HepG2 (cell line): Measurements from ENCODE around the gene TLE2. TPM values are rescaled to one million over a fixed set of nuclear protein-coding genes. Genes with fewer than 3 reads are reported as not detected.

Experiments
- ETV5 ChIP-seq: IDR thresholded peaks from 2 replicates; pipeline ENCODE4 v1.6.1; 2018; ENCODE audit warnings: missing biosample characterization, missing genetic modification reagents, inconsistent platforms, borderline replicate concordance
- IKZF4 ChIP-seq: sonication (generic); formaldehyde crosslinking; IDR thresholded peaks from 2 replicates; pipeline ENCODE4 v1.5.1; 2020; ENCODE audit warnings: borderline replicate concordance, mild to moderate bottlenecking, low read depth, missing genetic modification reagents; ENCODE audit errors: not compliant biosample characterization
- JARID2 ChIP-seq: sonication (generic); formaldehyde crosslinking; IDR thresholded peaks from 2 replicates; pipeline ENCODE4 v1.8.1; 2023; ENCODE audit warnings: missing genetic modification reagents, inconsistent platforms; ENCODE audit not compliant: insufficient replicate concordance
- MAF1 ChIP-seq: sonication (generic); formaldehyde crosslinking; IDR thresholded peaks from 2 replicates; pipeline ENCODE4 v1.5.0; 2020; ENCODE audit warnings: missing genetic modification reagents, borderline replicate concordance
- ZFAT ChIP-seq: sonication (generic); formaldehyde crosslinking; conservative IDR thresholded peaks from 2 replicates; pipeline ENCODE4 v1.8.1; 2023; ENCODE audit warnings: missing genetic modification reagents, inconsistent platforms
- ZFYVE20 ChIP-seq: sonication (generic); formaldehyde crosslinking; IDR thresholded peaks from 2 replicates; pipeline ENCODE4 v1.8.0; 2023; ENCODE audit warnings: low read depth, mild to moderate bottlenecking, moderate library complexity, missing genetic modification reagents, borderline replicate concordance
- ZNF205 ChIP-seq: IDR thresholded peaks from 2 replicates; pipeline ENCODE4 v1.6.1; 2018; ENCODE audit warnings: missing biosample characterization, missing genetic modification reagents
- ZNF430 ChIP-seq: sonication (generic); formaldehyde crosslinking; IDR thresholded peaks from 2 replicates; pipeline ENCODE4 v1.9.0; 2021; ENCODE audit warnings: mild to moderate bottlenecking, missing genetic modification reagents
- ZNF44 ChIP-seq: sonication (generic); formaldehyde crosslinking; IDR thresholded peaks from 2 replicates; pipeline ENCODE4 v1.5.1; 2020; ENCODE audit warnings: mild to moderate bottlenecking, missing genetic modification reagents
- ZNF546 ChIP-seq: sonication (generic); formaldehyde crosslinking; conservative IDR thresholded peaks from 2 replicates; pipeline ENCODE4 v1.8.1; 2023; ENCODE audit warnings: mild to moderate bottlenecking, missing genetic modification reagents
- polyA plus RNA-seq, 8 experiments: library from polyadenylated mRNA; depleted of rRNA in 3 of 8; stranded (reverse) in 7 of 8; unstranded in 1 of 8; fragments of >200 nt; fragmentation: Illumina TruSeq in 4 of 8; extraction: Trizol in 4 of 8; gene quantifications; 2 replicates each; pipeline versions ENCODE4 v1.2.1 to v1.2.3, GENCODE V29; 2011 to 2016; ENCODE audit warnings: low read depth in 4 of 8, missing spikeins in 1 of 8, mixed read lengths in 1 of 8; ENCODE audit not compliant: insufficient read depth in 1 of 8
- total RNA-seq, 5 experiments: library from RNA; depleted of rRNA; stranded (reverse); fragments of >200 nt; fragmentation: Illumina TruSeq; extraction: Trizol; gene quantifications; 2 replicates each; pipeline ENCODE4 v1.2.3, GENCODE V29; 2016; ENCODE audit warnings: low read depth in 1 of 5
- TF ChIP-seq, protein P1 (sequence below): sonication (generic); formaldehyde crosslinking; IDR thresholded peaks from 2 replicates; pipeline ENCODE4 v1.5.0; 2020; ENCODE audit warnings: mild to moderate bottlenecking, missing genetic modification reagents, borderline replicate concordance
- TF ChIP-seq, protein P2 (sequence below): sonication (generic); formaldehyde crosslinking; IDR thresholded peaks from 2 replicates; pipeline ENCODE4 v1.5.1; 2020; ENCODE audit warnings: missing genetic modification reagents, mild to moderate bottlenecking, borderline replicate concordance
- TF ChIP-seq, protein P3 (sequence below): IDR thresholded peaks from 2 replicates; pipeline ENCODE4 v1.6.1; 2016; ENCODE audit warnings: mild to moderate bottlenecking, missing biosample characterization, missing genetic modification reagents
- TF ChIP-seq, protein P4 (sequence below): IDR thresholded peaks from 2 replicates; pipeline ENCODE4 v1.6.1; 2016

TLE2 gene
- total and polyA plus RNA-seq, 2 of the 13 experiments (the other 11 are each of a cell fraction or from before 2014, with no cell fraction given): 0.07 to 0.81 TPM

DNA sequence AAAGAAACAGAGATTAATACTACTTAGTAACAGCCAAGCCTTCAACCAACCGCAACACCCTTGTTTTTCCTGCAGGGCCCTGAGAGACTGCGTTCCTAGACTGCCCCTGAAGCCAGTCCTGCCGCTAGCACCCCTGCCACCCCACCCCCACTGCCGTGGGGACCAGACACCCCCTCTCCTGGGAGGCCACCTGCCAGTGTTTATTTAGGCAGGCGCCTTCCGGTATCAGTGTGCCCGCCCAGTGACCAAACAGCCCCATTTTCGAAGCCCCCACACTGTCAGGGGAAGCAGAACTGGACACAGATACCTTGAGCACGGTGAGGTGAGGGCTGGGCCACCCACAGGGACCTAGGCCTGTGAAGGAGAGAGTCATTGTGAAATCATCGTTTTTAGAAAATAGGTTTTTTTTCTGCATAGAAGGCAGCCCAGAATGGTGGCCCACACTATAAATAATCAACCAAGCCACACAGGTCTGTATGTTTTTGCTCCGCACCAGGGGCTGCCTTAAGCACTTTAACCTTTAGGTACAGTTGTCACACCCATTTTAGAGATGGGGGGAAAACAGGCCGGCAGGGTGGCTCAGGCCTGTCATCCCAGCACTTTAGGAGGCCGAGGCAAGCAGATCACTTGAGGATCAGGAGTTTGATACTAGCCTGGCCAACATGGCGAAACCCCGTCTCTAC lies 36.7 kb upstream of the TLE2 start (continued):
- TF ChIP-seq, protein P1, sequence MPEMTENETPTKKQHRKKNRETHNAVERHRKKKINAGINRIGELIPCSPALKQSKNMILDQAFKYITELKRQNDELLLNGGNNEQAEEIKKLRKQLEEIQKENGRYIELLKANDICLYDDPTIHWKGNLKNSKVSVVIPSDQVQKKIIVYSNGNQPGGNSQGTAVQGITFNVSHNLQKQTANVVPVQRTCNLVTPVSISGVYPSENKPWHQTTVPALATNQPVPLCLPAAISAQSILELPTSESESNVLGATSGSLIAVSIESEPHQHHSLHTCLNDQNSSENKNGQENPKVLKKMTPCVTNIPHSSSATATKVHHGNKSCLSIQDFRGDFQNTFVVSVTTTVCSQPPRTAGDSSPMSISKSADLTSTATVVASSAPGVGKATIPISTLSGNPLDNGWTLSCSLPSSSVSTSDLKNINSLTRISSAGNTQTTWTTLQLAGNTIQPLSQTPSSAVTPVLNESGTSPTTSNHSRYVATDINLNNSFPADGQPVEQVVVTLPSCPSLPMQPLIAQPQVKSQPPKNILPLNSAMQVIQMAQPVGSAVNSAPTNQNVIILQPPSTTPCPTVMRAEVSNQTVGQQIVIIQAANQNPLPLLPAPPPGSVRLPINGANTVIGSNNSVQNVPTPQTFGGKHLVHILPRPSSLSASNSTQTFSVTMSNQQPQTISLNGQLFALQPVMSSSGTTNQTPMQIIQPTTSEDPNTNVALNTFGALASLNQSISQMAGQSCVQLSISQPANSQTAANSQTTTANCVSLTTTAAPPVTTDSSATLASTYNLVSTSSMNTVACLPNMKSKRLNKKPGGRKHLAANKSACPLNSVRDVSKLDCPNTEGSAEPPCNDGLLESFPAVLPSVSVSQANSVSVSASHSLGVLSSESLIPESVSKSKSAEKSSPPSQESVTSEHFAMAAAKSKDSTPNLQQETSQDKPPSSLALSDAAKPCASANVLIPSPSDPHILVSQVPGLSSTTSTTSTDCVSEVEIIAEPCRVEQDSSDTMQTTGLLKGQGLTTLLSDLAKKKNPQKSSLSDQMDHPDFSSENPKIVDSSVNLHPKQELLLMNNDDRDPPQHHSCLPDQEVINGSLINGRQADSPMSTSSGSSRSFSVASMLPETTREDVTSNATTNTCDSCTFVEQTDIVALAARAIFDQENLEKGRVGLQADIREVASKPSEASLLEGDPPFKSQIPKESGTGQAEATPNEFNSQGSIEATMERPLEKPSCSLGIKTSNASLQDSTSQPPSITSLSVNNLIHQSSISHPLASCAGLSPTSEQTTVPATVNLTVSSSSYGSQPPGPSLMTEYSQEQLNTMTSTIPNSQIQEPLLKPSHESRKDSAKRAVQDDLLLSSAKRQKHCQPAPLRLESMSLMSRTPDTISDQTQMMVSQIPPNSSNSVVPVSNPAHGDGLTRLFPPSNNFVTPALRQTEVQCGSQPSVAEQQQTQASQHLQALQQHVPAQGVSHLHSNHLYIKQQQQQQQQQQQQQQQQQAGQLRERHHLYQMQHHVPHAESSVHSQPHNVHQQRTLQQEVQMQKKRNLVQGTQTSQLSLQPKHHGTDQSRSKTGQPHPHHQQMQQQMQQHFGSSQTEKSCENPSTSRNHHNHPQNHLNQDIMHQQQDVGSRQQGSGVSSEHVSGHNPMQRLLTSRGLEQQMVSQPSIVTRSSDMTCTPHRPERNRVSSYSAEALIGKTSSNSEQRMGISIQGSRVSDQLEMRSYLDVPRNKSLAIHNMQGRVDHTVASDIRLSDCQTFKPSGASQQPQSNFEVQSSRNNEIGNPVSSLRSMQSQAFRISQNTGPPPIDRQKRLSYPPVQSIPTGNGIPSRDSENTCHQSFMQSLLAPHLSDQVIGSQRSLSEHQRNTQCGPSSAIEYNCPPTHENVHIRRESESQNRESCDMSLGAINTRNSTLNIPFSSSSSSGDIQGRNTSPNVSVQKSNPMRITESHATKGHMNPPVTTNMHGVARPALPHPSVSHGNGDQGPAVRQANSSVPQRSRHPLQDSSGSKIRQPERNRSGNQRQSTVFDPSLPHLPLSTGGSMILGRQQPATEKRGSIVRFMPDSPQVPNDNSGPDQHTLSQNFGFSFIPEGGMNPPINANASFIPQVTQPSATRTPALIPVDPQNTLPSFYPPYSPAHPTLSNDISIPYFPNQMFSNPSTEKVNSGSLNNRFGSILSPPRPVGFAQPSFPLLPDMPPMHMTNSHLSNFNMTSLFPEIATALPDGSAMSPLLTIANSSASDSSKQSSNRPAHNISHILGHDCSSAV (CRISPR knock-in tag): no peak
- TF ChIP-seq ZNF546 (no peak), ZNF205 (no peak), ETV5 (CRISPR knock-in tag) (peak; percentile 98), ZFYVE20 (no peak), ZNF44 (no peak), JARID2 (CRISPR knock-in tag) (no peak), ZFAT (CRISPR knock-in tag) (no peak), ZNF430 (CRISPR knock-in tag) (peak; percentile 76; the same call in 1 of the 2 replicates), MAF1 (CRISPR knock-in tag) (no peak), IKZF4 (CRISPR knock-in tag) (no peak)
- TF ChIP-seq, protein P2, sequence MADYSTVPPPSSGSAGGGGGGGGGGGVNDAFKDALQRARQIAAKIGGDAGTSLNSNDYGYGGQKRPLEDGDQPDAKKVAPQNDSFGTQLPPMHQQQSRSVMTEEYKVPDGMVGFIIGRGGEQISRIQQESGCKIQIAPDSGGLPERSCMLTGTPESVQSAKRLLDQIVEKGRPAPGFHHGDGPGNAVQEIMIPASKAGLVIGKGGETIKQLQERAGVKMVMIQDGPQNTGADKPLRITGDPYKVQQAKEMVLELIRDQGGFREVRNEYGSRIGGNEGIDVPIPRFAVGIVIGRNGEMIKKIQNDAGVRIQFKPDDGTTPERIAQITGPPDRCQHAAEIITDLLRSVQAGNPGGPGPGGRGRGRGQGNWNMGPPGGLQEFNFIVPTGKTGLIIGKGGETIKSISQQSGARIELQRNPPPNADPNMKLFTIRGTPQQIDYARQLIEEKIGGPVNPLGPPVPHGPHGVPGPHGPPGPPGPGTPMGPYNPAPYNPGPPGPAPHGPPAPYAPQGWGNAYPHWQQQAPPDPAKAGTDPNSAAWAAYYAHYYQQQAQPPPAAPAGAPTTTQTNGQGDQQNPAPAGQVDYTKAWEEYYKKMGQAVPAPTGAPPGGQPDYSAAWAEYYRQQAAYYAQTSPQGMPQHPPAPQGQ: no peak
- TF ChIP-seq, protein P3, sequence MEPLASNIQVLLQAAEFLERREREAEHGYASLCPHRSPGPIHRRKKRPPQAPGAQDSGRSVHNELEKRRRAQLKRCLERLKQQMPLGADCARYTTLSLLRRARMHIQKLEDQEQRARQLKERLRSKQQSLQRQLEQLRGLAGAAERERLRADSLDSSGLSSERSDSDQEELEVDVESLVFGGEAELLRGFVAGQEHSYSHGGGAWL (CRISPR knock-in tag): peak; percentile 55; the same call in 1 of the 2 replicates
- TF ChIP-seq, protein P4, sequence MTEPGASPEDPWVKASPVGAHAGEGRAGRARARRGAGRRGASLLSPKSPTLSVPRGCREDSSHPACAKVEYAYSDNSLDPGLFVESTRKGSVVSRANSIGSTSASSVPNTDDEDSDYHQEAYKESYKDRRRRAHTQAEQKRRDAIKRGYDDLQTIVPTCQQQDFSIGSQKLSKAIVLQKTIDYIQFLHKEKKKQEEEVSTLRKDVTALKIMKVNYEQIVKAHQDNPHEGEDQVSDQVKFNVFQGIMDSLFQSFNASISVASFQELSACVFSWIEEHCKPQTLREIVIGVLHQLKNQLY (CRISPR knock-in tag): no peak
